IMR-90 (cell line): ENCODE measurements around the gene TXNL4A. TPM values are rescaled to one million over a fixed set of nuclear protein-coding genes. Genes with fewer than 3 reads are reported as not detected.

ENCODE experiments used
- ATAC-seq: fragments of 200-7000 bp; cut with Tn5 transposase; 2 replicates; pipeline ENCODE4 v1.9.1; 2020; ENCODE audit warnings: low read depth, mild to moderate bottlenecking, moderate library complexity
- BruUV-seq: library from RNA; stranded (reverse); fragments of 400-500 nt; replicated peaks from 2 replicates; lab custom pipeline; 2021; lab: Mats Ljungman, UMichigan
- CTCF ChIA-PET: fragments of 300-600 bp; formaldehyde crosslinking; extraction: SDS; loops from one replicate; lab custom pipeline; 2021; ENCODE audit warnings: antibody characterized with exemption; lab: Yijun Ruan, JAX
- POLR2A ChIA-PET: fragments of 300-600 bp; sonication (Branson Sonifier 250); formaldehyde crosslinking; loops from one replicate; lab custom pipeline; 2022; ENCODE audit warnings: antibody characterized with exemption; ENCODE audit not compliant: unreplicated experiment; lab: Charles Lee
- DNase-seq: peaks from one replicate; pipeline ENCODE4 v3.0.0; 2013
- H2AFZ ChIP-seq: replicated peaks from 2 replicates; pipeline ENCODE3; 2013; ENCODE audit warnings: low read length, mild to moderate bottlenecking; ENCODE audit not compliant: poor library complexity
- H2AK5ac ChIP-seq: 2 replicates; pipeline ENCODE4 v1.6.1; 2013; ENCODE audit warnings: low read depth, low read length, inconsistent platforms
- H2AK9ac ChIP-seq: replicated peaks from 2 replicates; pipeline ENCODE3; 2013; ENCODE audit warnings: mild to moderate bottlenecking, low read depth, low read length, moderate library complexity; ENCODE audit not compliant: poor library complexity
- H2BK120ac ChIP-seq: 2 replicates; pipeline ENCODE4 v1.6.1; 2013; ENCODE audit warnings: low read depth, low read length, inconsistent platforms
- H2BK15ac ChIP-seq: 3 replicates; pipeline ENCODE4 v1.6.1; 2013; ENCODE audit warnings: low read depth, low read length, inconsistent platforms
- H2BK20ac ChIP-seq: 2 replicates; pipeline ENCODE4 v1.6.1; 2013; ENCODE audit warnings: low read depth, mild to moderate bottlenecking, inconsistent platforms, low read length, moderate library complexity
- H2BK5ac ChIP-seq: 2 replicates; pipeline ENCODE4 v1.6.1; 2013; ENCODE audit warnings: mild to moderate bottlenecking, low read depth, low read length, inconsistent platforms; ENCODE audit not compliant: poor library complexity, severe bottlenecking
- H3K14ac ChIP-seq: replicated peaks from 2 replicates; pipeline ENCODE4 v1.6.1; 2013; ENCODE audit warnings: low read depth, low read length, inconsistent platforms
- H3K18ac ChIP-seq: 2 replicates; pipeline ENCODE4 v1.6.1; 2013; ENCODE audit warnings: low read depth, low read length, control low read depth
- H3K23ac ChIP-seq: 2 replicates; pipeline ENCODE4 v1.6.1; 2013; ENCODE audit warnings: low read depth, low read length, inconsistent platforms
- H3K27ac ChIP-seq: 2 replicates; pipeline ENCODE4 v1.5.1; 2013; ENCODE audit warnings: mild to moderate bottlenecking, control low read depth, low read length; ENCODE audit not compliant: insufficient read depth
- H3K27me3 ChIP-seq: 2 replicates; pipeline ENCODE4 v1.6.1; 2013; ENCODE audit warnings: low read length; ENCODE audit not compliant: control insufficient read depth, insufficient read depth
- H3K36me3 ChIP-seq: 2 replicates; pipeline ENCODE4 v1.6.1; 2013; ENCODE audit warnings: low read length, mixed read lengths; ENCODE audit not compliant: control insufficient read depth, insufficient read depth
- H3K4ac ChIP-seq: 2 replicates; pipeline ENCODE4 v1.6.1; 2013; ENCODE audit warnings: low read depth, low read length, inconsistent platforms
- H3K4me1 ChIP-seq: 2 replicates; pipeline ENCODE4 v1.6.1; 2013; ENCODE audit warnings: low read length, mixed read lengths; ENCODE audit not compliant: control insufficient read depth, insufficient read depth
- H3K4me2 ChIP-seq: 2 replicates; pipeline ENCODE4 v1.6.1; 2013; ENCODE audit warnings: low read depth, mild to moderate bottlenecking, control low read depth, low read length, moderate library complexity
- H3K4me3 ChIP-seq: 2 replicates; pipeline ENCODE4 v1.5.1; 2013; ENCODE audit warnings: low read depth, mild to moderate bottlenecking, control low read depth, low read length, moderate library complexity; ENCODE audit not compliant: insufficient read depth
- H3K56ac ChIP-seq: 2 replicates; pipeline ENCODE4 v1.6.1; 2013; ENCODE audit warnings: low read length, inconsistent platforms; ENCODE audit not compliant: insufficient read depth; ENCODE audit errors: extremely low read depth
- H3K79me1 ChIP-seq, 2 experiments: 2 replicates each; pipeline ENCODE4 v1.6.1; 2013; ENCODE audit warnings: low read length in 2 of 2, inconsistent platforms in 1 of 2, low read depth in 1 of 2
- H3K9ac ChIP-seq: 2 replicates; pipeline ENCODE4 v1.6.1; 2013; ENCODE audit warnings: low read depth, low read length, control low read depth
- H3K9me1 ChIP-seq: 2 replicates; pipeline ENCODE4 v1.6.1; 2013; ENCODE audit warnings: low read length, inconsistent platforms; ENCODE audit not compliant: insufficient read depth
- H3K9me3 ChIP-seq: 2 replicates; pipeline ENCODE4 v1.6.1; 2013; ENCODE audit warnings: low read length; ENCODE audit not compliant: control insufficient read depth, insufficient read depth
- H4K20me1 ChIP-seq: 2 replicates; pipeline ENCODE4 v1.6.1; 2013; ENCODE audit warnings: low read length, inconsistent platforms; ENCODE audit not compliant: insufficient read depth
- H4K5ac ChIP-seq: 2 replicates; pipeline ENCODE4 v1.6.1; 2013; ENCODE audit warnings: mild to moderate bottlenecking, low read depth, low read length, control low read depth
- H4K8ac ChIP-seq, 2 experiments: 2 replicates each; pipeline ENCODE4 v1.6.1; 2013; ENCODE audit warnings: low read depth in 2 of 2, low read length in 2 of 2, control low read depth in 1 of 2, inconsistent platforms in 1 of 2
- H4K91ac ChIP-seq: 2 replicates; pipeline ENCODE4 v1.6.1; 2013; ENCODE audit warnings: low read depth, low read length, inconsistent platforms; ENCODE audit not compliant: insufficient read depth
- BHLHE40 ChIP-seq: fragments of 150-350 bp; IDR thresholded peaks from 2 replicates; pipeline ENCODE4 v1.6.1; 2016; ENCODE audit warnings: mild to moderate bottlenecking, low read depth, low read length
- CEBPB ChIP-seq: IDR thresholded peaks from 2 replicates; pipeline ENCODE4 v1.6.1; 2012; ENCODE audit warnings: low read depth, low read length, improper control_type of control experiment
- CHD1 ChIP-seq: IDR thresholded peaks from 2 replicates; pipeline ENCODE4 v1.6.1; 2012; ENCODE audit warnings: low read depth, low read length, improper control_type of control experiment
- FOS ChIP-seq: fragments of 150-350 bp; IDR thresholded peaks from 2 replicates; pipeline ENCODE4 v1.6.1; 2016; ENCODE audit warnings: low read depth, low read length
- MAFK ChIP-seq: IDR thresholded peaks from 2 replicates; pipeline ENCODE4 v1.6.1; 2012; ENCODE audit warnings: low read depth, low read length, improper control_type of control experiment
- MAZ ChIP-seq: IDR thresholded peaks from 2 replicates; pipeline ENCODE4 v1.6.1; 2012; ENCODE audit warnings: low read depth, mild to moderate bottlenecking, low read length, improper control_type of control experiment, moderate library complexity, borderline replicate concordance
- MXI1 ChIP-seq: IDR thresholded peaks from 2 replicates; pipeline ENCODE4 v1.6.1; 2012; ENCODE audit warnings: low read depth, mild to moderate bottlenecking, low read length, moderate library complexity, borderline replicate concordance
- NFE2L2 ChIP-seq: fragments of 150-350 bp; IDR thresholded peaks from 2 replicates; pipeline ENCODE4 v1.6.1; 2016; ENCODE audit warnings: low read depth, mild to moderate bottlenecking, low read length
- POLR2A ChIP-seq: IDR thresholded peaks from 2 replicates; pipeline ENCODE4 v1.6.1; 2012; ENCODE audit warnings: mild to moderate bottlenecking, low read depth, low read length
- RAD21 ChIP-seq: IDR thresholded peaks from 2 replicates; pipeline ENCODE4 v1.6.1; 2012; ENCODE audit warnings: low read length, improper control_type of control experiment
- RCOR1 ChIP-seq: IDR thresholded peaks from 2 replicates; pipeline ENCODE4 v1.6.1; 2012; ENCODE audit warnings: mild to moderate bottlenecking, low read length, improper control_type of control experiment; ENCODE audit not compliant: insufficient replicate concordance
- RFX5 ChIP-seq: IDR thresholded peaks from 2 replicates; pipeline ENCODE4 v1.8.0; 2012; ENCODE audit warnings: low read depth, mild to moderate bottlenecking, low read length, moderate library complexity
- SMC3 ChIP-seq: fragments of 150-350 bp; IDR thresholded peaks from 2 replicates; pipeline ENCODE4 v1.6.1; 2016; ENCODE audit warnings: low read depth, mild to moderate bottlenecking, antibody characterized with exemption, low read length, moderate library complexity
- WGBS, 2 experiments: methylation state at CpG; one replicate each; pipeline versions ENCODE4 v1.1.5 to v1.1.7; 2013; ENCODE audit warnings: missing lambda C conversion rate in 2 of 2; ENCODE audit not compliant: insufficient read length in 1 of 2; ENCODE audit errors: extremely low coverage in 2 of 2; 5-methylcytosine and 5-hydroxymethylcytosine counted together
- dilution Hi-C: fragments of 300-500 bp; cut with HindIII; formaldehyde crosslinking; loops from one replicate; pipeline ENCODE4 v1.14.3; 2018; ENCODE audit warnings: low sequenced_read_pairs; ENCODE audit not compliant: unreplicated experiment
- in situ Hi-C: fragments of 300-500 bp; cut with MboI; formaldehyde crosslinking; loops from 3 replicates; pipeline ENCODE4 v1.14.3; 2019; ENCODE audit warnings: low sequenced_read_pairs, inconsistent platforms, mixed read lengths
- intact Hi-C: fragments of 100-400 bp; cut with micrococcal nuclease; formaldehyde crosslinking; loops from 2 replicates; pipeline ENCODE4 v1.10.0; 2022
- polyA plus RNA-seq, 3 experiments: library from polyadenylated mRNA; depleted of rRNA; stranded (reverse); fragments of >200 nt; gene quantifications; 2 replicates each; pipeline ENCODE4 v1.2.3, GENCODE V29; 2012; ENCODE audit warnings: low replicate concordance in 1 of 3
- total RNA-seq: library from RNA; depleted of rRNA; stranded (reverse); fragments of >200 nt; gene quantifications from 2 replicates; pipeline ENCODE4 v1.2.3, GENCODE V29; 2012
- TF ChIP-seq, protein P1 (sequence below): conservative IDR thresholded peaks from 2 replicates; pipeline ENCODE4 v1.5.1; 2012; ENCODE audit warnings: mild to moderate bottlenecking, low read depth, low read length, improper control_type of control experiment
- TF ChIP-seq, protein P2 (sequence below): fragments of 150-350 bp; IDR thresholded peaks from 2 replicates; pipeline ENCODE4 v1.6.1; 2017; ENCODE audit warnings: mild to moderate bottlenecking, antibody characterized with exemption, low read length, low read depth
- TF ChIP-seq, protein P3 (sequence below): fragments of 150-350 bp; IDR thresholded peaks from 2 replicates; pipeline ENCODE4 v1.6.1; 2016; ENCODE audit warnings: low read depth, mild to moderate bottlenecking, low read length, moderate library complexity, borderline replicate concordance

TXNL4A gene
- total and polyA plus RNA-seq, 2 of the 4 experiments (the other 2 are of a cell fraction): 38.7 to 103 TPM

DNA sequence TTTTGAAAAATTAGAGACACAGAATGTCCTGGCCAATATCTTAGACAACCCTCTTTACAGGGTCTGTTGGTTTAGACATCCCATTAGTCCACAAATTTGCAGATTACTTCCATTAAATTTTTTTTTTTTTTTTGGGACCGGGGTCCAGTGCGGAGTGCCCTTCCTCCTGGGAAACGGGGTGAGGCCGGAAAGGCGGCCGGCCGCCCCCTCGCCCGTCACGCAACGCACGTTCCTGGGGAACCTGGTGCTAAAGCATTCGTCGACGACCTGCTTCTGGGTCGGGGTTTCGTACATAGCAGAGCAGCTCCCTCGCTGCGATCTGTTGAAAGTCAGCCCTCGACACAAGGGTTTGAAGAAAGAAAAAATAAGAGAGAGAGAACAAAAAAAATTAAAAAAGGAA lies 24.4 kb upstream of the TXNL4A start:
- H2AK9ac ChIP-seq: no peak overlapping the region
- H3K27ac ChIP-seq: no peak overlapping the region
- ATAC-seq (no peak), DNase-seq (no peak)
- 0 out of 2 replicates have a peak, but pooled peaks cover 4% of the 10 kb centered on the region for H3K9me1 ChIP-seq
- H4K8ac ChIP-seq: no peak overlapping the region
- H3K18ac ChIP-seq: no peak overlapping the region
- dilution Hi-C loops (no loop called here), in situ Hi-C loops (no loop called here), intact Hi-C loops (no loop called here)
- H3K9ac ChIP-seq: no peak overlapping the region
- no peak overlapping the region for H2BK15ac ChIP-seq
- no peak overlapping the region for H2AK5ac ChIP-seq
- no peaks in the 10 kb centered on the region for H3K79me1 ChIP-seq
- H2BK120ac ChIP-seq: no peak overlapping the region
- H3K4me2 ChIP-seq: no peak overlapping the region
- H3K4me3 ChIP-seq: no peak overlapping the region
- TF ChIP-seq SMC3 (no peak), MAFK (no peak), RAD21 (no peak), MXI1 (no peak), MAZ (no peak), POLR2A (no peak), CHD1 (no peak), RCOR1 (no peak), RFX5 (no peak), FOS (no peak), BHLHE40 (no peak), CEBPB (no peak), NFE2L2 (no peak)
- TF ChIP-seq, protein P1, sequence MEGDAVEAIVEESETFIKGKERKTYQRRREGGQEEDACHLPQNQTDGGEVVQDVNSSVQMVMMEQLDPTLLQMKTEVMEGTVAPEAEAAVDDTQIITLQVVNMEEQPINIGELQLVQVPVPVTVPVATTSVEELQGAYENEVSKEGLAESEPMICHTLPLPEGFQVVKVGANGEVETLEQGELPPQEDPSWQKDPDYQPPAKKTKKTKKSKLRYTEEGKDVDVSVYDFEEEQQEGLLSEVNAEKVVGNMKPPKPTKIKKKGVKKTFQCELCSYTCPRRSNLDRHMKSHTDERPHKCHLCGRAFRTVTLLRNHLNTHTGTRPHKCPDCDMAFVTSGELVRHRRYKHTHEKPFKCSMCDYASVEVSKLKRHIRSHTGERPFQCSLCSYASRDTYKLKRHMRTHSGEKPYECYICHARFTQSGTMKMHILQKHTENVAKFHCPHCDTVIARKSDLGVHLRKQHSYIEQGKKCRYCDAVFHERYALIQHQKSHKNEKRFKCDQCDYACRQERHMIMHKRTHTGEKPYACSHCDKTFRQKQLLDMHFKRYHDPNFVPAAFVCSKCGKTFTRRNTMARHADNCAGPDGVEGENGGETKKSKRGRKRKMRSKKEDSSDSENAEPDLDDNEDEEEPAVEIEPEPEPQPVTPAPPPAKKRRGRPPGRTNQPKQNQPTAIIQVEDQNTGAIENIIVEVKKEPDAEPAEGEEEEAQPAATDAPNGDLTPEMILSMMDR: no peak
- TF ChIP-seq, protein P2, sequence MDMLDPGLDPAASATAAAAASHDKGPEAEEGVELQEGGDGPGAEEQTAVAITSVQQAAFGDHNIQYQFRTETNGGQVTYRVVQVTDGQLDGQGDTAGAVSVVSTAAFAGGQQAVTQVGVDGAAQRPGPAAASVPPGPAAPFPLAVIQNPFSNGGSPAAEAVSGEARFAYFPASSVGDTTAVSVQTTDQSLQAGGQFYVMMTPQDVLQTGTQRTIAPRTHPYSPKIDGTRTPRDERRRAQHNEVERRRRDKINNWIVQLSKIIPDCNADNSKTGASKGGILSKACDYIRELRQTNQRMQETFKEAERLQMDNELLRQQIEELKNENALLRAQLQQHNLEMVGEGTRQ: no peak
- TF ChIP-seq, protein P3, sequence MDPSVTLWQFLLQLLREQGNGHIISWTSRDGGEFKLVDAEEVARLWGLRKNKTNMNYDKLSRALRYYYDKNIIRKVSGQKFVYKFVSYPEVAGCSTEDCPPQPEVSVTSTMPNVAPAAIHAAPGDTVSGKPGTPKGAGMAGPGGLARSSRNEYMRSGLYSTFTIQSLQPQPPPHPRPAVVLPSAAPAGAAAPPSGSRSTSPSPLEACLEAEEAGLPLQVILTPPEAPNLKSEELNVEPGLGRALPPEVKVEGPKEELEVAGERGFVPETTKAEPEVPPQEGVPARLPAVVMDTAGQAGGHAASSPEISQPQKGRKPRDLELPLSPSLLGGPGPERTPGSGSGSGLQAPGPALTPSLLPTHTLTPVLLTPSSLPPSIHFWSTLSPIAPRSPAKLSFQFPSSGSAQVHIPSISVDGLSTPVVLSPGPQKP: no peak
- no peak overlapping the region for H4K91ac ChIP-seq
- H3K27me3 ChIP-seq: no peaks in the 10 kb centered on the region
- H2BK20ac ChIP-seq: no peak overlapping the region
- H2AFZ ChIP-seq: no peak overlapping the region
- no peaks in the 10 kb centered on the region for H3K9me3 ChIP-seq
- no peak overlapping the region for H3K4ac ChIP-seq
- H3K56ac ChIP-seq: no peak overlapping the region
- peaks cover 7% of the 10 kb centered on the region for H3K4me1 ChIP-seq
- no peaks in the 10 kb centered on the region for H4K20me1 ChIP-seq
- CTCF ChIA-PET: no interaction called here
- H4K5ac ChIP-seq: no peak overlapping the region
- H2BK5ac ChIP-seq: no peak overlapping the region
- POLR2A ChIA-PET: interaction anchor here (0.7 kb wide), 1 partner anchor 42 kb away, joined by 13 read pairs; no protein-coding TSS in a partner anchor
- H3K36me3 ChIP-seq: no peaks in the 10 kb centered on the region
- WGBS, 2 experiments: no CpG with 5 or more reads among the region's 20 CpGs
- BruUV-seq: no TSS peak
- H3K23ac ChIP-seq: no peak overlapping the region
- H3K14ac ChIP-seq: no peak overlapping the region
